ENCODE results near the gene TM7SF3. TPM values are rescaled to one million over a fixed set of nuclear protein-coding genes. Genes with fewer than 3 reads are reported as not detected.
A peak's percentile ranks its signal among the peaks of the same experiment; 100 is the strongest.

TM7SF3 gene
- total RNA-seq, 3 donors from 2014 or later (not counting 1 experiment from before 2014, with no cell fraction given), result 32.1 to 48.4 (median 42.6) TPM

DNA sequence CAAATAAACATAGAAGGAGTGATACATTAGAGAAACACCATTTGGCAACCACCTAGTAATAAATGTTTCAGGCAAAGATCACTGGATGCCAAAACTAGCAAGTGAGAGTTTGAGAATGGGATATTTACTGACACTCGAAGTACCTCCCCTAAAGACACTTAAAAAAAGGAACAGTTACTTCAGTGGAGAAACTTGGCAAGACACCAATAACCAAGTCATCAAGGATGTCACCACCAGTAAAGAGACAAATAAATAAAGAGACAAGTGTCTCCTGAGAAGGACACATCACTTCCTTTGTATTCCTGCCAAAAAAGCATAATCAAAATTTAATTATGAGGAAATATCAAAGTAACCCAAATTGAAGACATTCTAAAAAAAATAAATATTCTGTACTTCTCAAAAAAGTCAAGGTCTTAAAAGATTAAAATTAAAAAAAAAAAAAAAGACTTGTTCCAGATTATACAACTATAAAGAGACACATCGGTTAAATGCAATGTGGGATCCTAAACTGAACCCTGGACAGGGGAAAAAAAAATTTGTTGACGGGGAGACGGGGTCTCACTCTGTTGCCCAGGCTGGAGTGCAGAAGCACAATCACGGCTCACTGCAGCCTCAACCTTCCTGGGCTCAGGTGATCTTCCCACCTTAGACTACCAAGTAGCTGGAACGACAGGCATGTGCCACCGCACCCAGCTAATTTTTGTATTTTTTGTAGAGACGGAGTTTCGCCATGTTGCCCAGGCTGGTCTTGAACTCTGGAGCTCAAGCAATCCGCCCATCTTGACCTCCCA is 26.4 kb downstream of the TM7SF3 start:
- no peaks in the 10 kb centered on the region for H3K9me3 ChIP-seq (ENCODE audit: control insufficient read depth, insufficient read depth, low read length)
- Mint-ChIP-seq H3K4me1 (peaks cover 0 to 26% of the 10 kb centered on the region in 2 donors), H3K9me3 (no peaks in the 10 kb centered on the region), H3K27me3 (ENCODE audit: low read depth in 2 of 2) (no peaks in the 10 kb centered on the region), H3K36me3 (no peaks in the 10 kb centered on the region), H3K4me3 (no peak overlapping the region), H3K27ac (peak overlapping the region in 1 of 2 donors; percentile 0)
- DNase-seq (no peak), ATAC-seq (no peak)
- no peak overlapping the region for H3K27ac ChIP-seq (ENCODE audit: low read length)
- H3K36me3 ChIP-seq (ENCODE audit: control insufficient read depth, insufficient read depth, low read length), result peaks cover 33% of the 10 kb centered on the region
- H3K4me1 ChIP-seq (ENCODE audit: control insufficient read depth, insufficient read depth, low read length), result no peaks in the 10 kb centered on the region
- no peaks in the 10 kb centered on the region for H3K27me3 ChIP-seq (ENCODE audit: control insufficient read depth, insufficient read depth, low read length)
- intact Hi-C loops (cut with micrococcal nuclease), result no loop called here
- TF ChIP-seq, protein P1, sequence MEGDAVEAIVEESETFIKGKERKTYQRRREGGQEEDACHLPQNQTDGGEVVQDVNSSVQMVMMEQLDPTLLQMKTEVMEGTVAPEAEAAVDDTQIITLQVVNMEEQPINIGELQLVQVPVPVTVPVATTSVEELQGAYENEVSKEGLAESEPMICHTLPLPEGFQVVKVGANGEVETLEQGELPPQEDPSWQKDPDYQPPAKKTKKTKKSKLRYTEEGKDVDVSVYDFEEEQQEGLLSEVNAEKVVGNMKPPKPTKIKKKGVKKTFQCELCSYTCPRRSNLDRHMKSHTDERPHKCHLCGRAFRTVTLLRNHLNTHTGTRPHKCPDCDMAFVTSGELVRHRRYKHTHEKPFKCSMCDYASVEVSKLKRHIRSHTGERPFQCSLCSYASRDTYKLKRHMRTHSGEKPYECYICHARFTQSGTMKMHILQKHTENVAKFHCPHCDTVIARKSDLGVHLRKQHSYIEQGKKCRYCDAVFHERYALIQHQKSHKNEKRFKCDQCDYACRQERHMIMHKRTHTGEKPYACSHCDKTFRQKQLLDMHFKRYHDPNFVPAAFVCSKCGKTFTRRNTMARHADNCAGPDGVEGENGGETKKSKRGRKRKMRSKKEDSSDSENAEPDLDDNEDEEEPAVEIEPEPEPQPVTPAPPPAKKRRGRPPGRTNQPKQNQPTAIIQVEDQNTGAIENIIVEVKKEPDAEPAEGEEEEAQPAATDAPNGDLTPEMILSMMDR (IDR thresholded peaks at IDR 0.05), result no peak
- H3K4me3 ChIP-seq (ENCODE audit: low read length), result no peak overlapping the region
- WGBS (ENCODE audit: insufficient coverage), result 87% methylated on average over 9 of the region's 10 CpGs

DNA sequence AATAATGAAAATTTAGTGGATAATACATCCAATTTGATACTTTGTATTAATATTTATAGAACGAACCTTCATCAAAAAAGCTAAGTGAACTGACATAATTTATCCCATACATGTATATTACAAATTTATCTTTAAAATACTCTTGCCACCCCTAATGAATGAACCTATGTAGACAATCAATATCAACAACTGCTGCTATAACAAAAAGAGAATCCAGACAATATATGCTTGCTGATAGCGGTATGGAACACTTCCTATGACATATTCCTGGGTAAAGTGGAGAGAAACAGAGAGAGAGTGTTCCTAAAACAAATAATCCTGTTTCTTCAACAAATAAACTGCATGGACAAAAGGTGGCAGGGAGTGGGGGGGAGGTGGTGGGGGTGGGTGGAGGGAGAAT is 31.3 kb downstream of the TM7SF3 start:
- Histone ChIP-seq H3K9me3 (ENCODE audit: control insufficient read depth, insufficient read depth, low read length) (no peaks in the 10 kb centered on the region), H3K36me3 (ENCODE audit: control insufficient read depth, insufficient read depth, low read length) (peaks cover 39% of the 10 kb centered on the region), H3K4me3 (ENCODE audit: low read length) (no peak overlapping the region), H3K27ac (ENCODE audit: low read length) (no peak overlapping the region), H3K27me3 (ENCODE audit: control insufficient read depth, insufficient read depth, low read length) (no peaks in the 10 kb centered on the region), H3K4me1 (ENCODE audit: control insufficient read depth, insufficient read depth, low read length) (no peaks in the 10 kb centered on the region)
- no CpG with 5 or more reads among the region's 2 CpGs for WGBS (ENCODE audit: insufficient coverage)
- Mint-ChIP-seq H3K27me3 (ENCODE audit: low read depth in 2 of 2) (no peaks in the 10 kb centered on the region), H3K9me3 (no peaks in the 10 kb centered on the region), H3K4me1 (peaks cover 0 to 19% of the 10 kb centered on the region in 2 donors), H3K27ac (no peak overlapping the region), H3K4me3 (no peak overlapping the region), H3K36me3 (peaks cover 6% of the 10 kb centered on the region)
- TF ChIP-seq, protein P1 (IDR thresholded peaks at IDR 0.05), result no peak
- ATAC-seq, result no peak
- intact Hi-C loops (cut with micrococcal nuclease), result no loop called here
- no peak for DNase-seq

DNA sequence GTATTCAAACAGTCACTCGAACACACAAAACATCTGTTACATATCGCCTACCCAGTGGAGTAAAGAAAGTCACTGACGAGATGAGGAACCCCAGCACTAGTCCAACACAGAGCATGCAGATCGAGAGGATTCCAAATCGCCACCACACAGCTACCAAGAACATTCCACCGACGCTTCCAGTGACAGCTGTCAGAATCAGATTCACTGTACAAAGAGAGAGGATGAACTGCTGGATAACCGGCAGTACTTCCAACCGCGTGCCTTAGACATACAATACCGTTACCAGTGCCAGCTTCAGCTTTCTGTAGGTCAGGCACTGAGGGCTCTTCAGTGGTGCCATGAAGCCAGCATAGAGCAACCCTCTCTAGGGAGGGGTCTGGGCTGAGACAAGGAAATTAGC is 34.5 kb downstream of the TM7SF3 start:
- no peak overlapping the region for H3K27ac ChIP-seq (ENCODE audit: low read length)
- H3K4me3 ChIP-seq (ENCODE audit: low read length), result no peak overlapping the region
- H3K9me3 Mint-ChIP-seq, result no peaks in the 10 kb centered on the region
- intact Hi-C loops (cut with micrococcal nuclease), result no loop called here
- no peaks in the 10 kb centered on the region for H3K4me1 ChIP-seq (ENCODE audit: control insufficient read depth, insufficient read depth, low read length)
- no peak overlapping the region for H3K4me3 Mint-ChIP-seq
- peaks cover 0 to 4% of the 10 kb centered on the region in 2 donors for H3K4me1 Mint-ChIP-seq
- ATAC-seq (no peak), DNase-seq (no peak)
- TF ChIP-seq, protein P1 (IDR thresholded peaks at IDR 0.05), result no peak
- H3K27ac Mint-ChIP-seq, result peak overlapping the region in 1 of 2 donors; percentile 24
- 95% methylated on average over 11 of the region's 11 CpGs for WGBS (ENCODE audit: insufficient coverage)
- peaks cover 9% of the 10 kb centered on the region for H3K36me3 Mint-ChIP-seq
- H3K36me3 ChIP-seq (ENCODE audit: control insufficient read depth, insufficient read depth, low read length), result peaks cover 55% of the 10 kb centered on the region
- H3K27me3 ChIP-seq (ENCODE audit: control insufficient read depth, insufficient read depth, low read length), result no peaks in the 10 kb centered on the region
- H3K27me3 Mint-ChIP-seq (ENCODE audit: low read depth in 2 of 2), result no peaks in the 10 kb centered on the region
- no peaks in the 10 kb centered on the region for H3K9me3 ChIP-seq (ENCODE audit: control insufficient read depth, insufficient read depth, low read length)

DNA sequence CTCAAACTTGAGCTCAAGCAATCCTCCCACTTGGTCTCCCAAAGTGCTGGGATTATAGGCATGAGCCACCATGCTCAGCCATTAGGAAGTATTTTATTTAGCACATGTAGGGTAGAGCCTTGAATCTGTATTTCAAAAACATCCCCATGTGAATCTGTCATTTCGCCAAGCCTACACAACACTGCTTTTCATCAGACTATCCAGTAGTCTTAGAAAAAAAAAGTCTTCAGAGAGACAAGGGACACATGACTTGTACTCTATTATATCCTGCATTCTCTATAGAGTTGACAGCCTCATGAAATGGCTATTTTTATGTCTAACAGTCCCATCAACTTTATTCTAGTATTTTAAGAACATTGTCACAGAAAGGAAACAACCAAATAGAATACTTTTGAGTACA is 35.4 kb downstream of the TM7SF3 start:
- Histone ChIP-seq H3K27ac (ENCODE audit: low read length) (no peak overlapping the region), H3K4me3 (ENCODE audit: low read length) (no peak overlapping the region), H3K27me3 (ENCODE audit: control insufficient read depth, insufficient read depth, low read length) (no peaks in the 10 kb centered on the region), H3K36me3 (ENCODE audit: control insufficient read depth, insufficient read depth, low read length) (peaks cover 61% of the 10 kb centered on the region), H3K4me1 (ENCODE audit: control insufficient read depth, insufficient read depth, low read length) (no peaks in the 10 kb centered on the region), H3K9me3 (ENCODE audit: control insufficient read depth, insufficient read depth, low read length) (no peaks in the 10 kb centered on the region)
- WGBS (ENCODE audit: insufficient coverage), result 100% methylated on average over 1 of the region's 1 CpG
- intact Hi-C loops (cut with micrococcal nuclease), result no loop called here
- Mint-ChIP-seq H3K4me1 (no peaks in the 10 kb centered on the region), H3K4me3 (no peak overlapping the region), H3K36me3 (peaks cover 19% of the 10 kb centered on the region), H3K27me3 (ENCODE audit: low read depth in 2 of 2) (no peaks in the 10 kb centered on the region), H3K27ac (no peak overlapping the region), H3K9me3 (no peaks in the 10 kb centered on the region)
- ATAC-seq (no peak), DNase-seq (no peak)
- TF ChIP-seq, protein P1 (IDR thresholded peaks at IDR 0.05), result no peak

All from natural killer cell (primary cell).